Stimulated activated CD8-positive, alpha-beta memory T cell treated with anti-CD3 and anti-CD28 coated beads, Interleukin-4, amount 100 ng/mL, for 48 hours (primary cell): ENCODE measurements around the gene CYP19A1.

Experiments used
- DNase-seq: peaks from one replicate; pipeline ENCODE4 v3.0.0-alpha.2; 2020

The CYP19A1 gene

GRCh38 chr15:51322621-51323296 is 15.6 kb downstream of the CYP19A1 start:
- DNase-seq, result no peak

- no peak for DNase-seq
These were observed 17.1 kb downstream of the CYP19A1 start for GRCh38 chr15:51321316-51321715.

GRCh38 chr15:51320843-51321242 is 17.6 kb downstream of the CYP19A1 start:
- no peak for DNase-seq

- no peak for DNase-seq
These were observed 18.9 kb downstream of the CYP19A1 start for GRCh38 chr15:51319539-51319938.

- no peak for DNase-seq
These were observed 19.8 kb downstream of the CYP19A1 start for GRCh38 chr15:51318382-51319150.

GRCh38 chr15:51316636-51317035 is 21.8 kb downstream of the CYP19A1 start:
- no peak for DNase-seq

- no peak for DNase-seq
These were observed 22.7 kb downstream of the CYP19A1 start for GRCh38 chr15:51315726-51316125.

- DNase-seq, result no peak
These were observed 23.7 kb downstream of the CYP19A1 start for GRCh38 chr15:51314391-51315337.

- DNase-seq, result no peak
These were observed 24.6 kb downstream of the CYP19A1 start for GRCh38 chr15:51313644-51314280.

- DNase-seq, result no peak
These were observed 25.4 kb downstream of the CYP19A1 start for GRCh38 chr15:51313074-51313393.

- no peak for DNase-seq
These were observed 26.0 kb downstream of the CYP19A1 start for GRCh38 chr15:51312166-51313073.

- no peak for DNase-seq
These were observed 26.9 kb downstream of the CYP19A1 start for GRCh38 chr15:51311510-51311909.

- DNase-seq, result no peak
These were observed 28.3 kb downstream of the CYP19A1 start for GRCh38 chr15:51310064-51310463.

- DNase-seq, result no peak
These were observed 30.6 kb downstream of the CYP19A1 start for GRCh38 chr15:51307811-51308210.

- DNase-seq, result no peak
These were observed 31.1 kb downstream of the CYP19A1 start for GRCh38 chr15:51307325-51307724.

GRCh38 chr15:51303462-51303980 is 34.9 kb downstream of the CYP19A1 start:
- DNase-seq, result no peak

GRCh38 chr15:51302480-51302879 is 35.9 kb downstream of the CYP19A1 start:
- no peak for DNase-seq

GRCh38 chr15:51299187-51300015 is 39.0 kb downstream of the CYP19A1 start:
- no peak for DNase-seq

- DNase-seq, result no peak
These were observed 39.8 kb downstream of the CYP19A1 start for GRCh38 chr15:51298620-51299019.

GRCh38 chr15:51290720-51291119 is 47.7 kb downstream of the CYP19A1 start:
- no peak for DNase-seq

- DNase-seq, result no peak
These were observed 49.1 kb downstream of the CYP19A1 start for GRCh38 chr15:51289290-51289689.
